Common myeloid progenitor, CD34-positive (primary cell): ENCODE measurements around the gene EPHB1.

Experiments used
- CTCF ChIA-PET: fragments of 350-600 bp; sonication (Branson Sonifier 250); formaldehyde crosslinking; loops from one replicate; lab custom pipeline; 2021; ENCODE audit warnings: antibody characterized with exemption; lab: Charles Lee
- POLR2A ChIA-PET: fragments of 350-600 bp; sonication (Branson Sonifier 250); formaldehyde crosslinking; loops from one replicate; lab custom pipeline; 2021; ENCODE audit warnings: antibody characterized with exemption; lab: Charles Lee
- DNase-seq, 3 donors: peaks; one replicate each; pipeline versions ENCODE4 v3.0.0 to v3.0.0-alpha.2; 2013
- H3K27ac ChIP-seq, 2 experiments: 1 replicate in 1 of 2; 2 replicates in 1 of 2; pipeline ENCODE4 v1.7.0; 2013; ENCODE audit warnings: inconsistent platforms in 2 of 2, low read length in 2 of 2, mild to moderate bottlenecking in 2 of 2, low read depth in 1 of 2, moderate library complexity in 1 of 2; ENCODE audit not compliant: severe bottlenecking in 2 of 2, insufficient read depth in 1 of 2, poor library complexity in 1 of 2
- H3K27me3 ChIP-seq, 5 experiments: replicated peaks in 2 of 5; 1 replicate in 3 of 5; 2 replicates in 2 of 5; pipeline versions ENCODE4 v1.6.1 to v1.7.0; 2013; ENCODE audit warnings: low read length in 4 of 5, mild to moderate bottlenecking in 2 of 5, moderate library complexity in 2 of 5, inconsistent platforms in 1 of 5; ENCODE audit not compliant: insufficient read depth in 5 of 5, control insufficient read depth in 4 of 5
- H3K36me3 ChIP-seq, 4 experiments: 1 replicate in 2 of 4; 2 replicates in 2 of 4; pipeline versions ENCODE4 v1.6.1 to v1.7.0; 2013; ENCODE audit warnings: low read length in 3 of 4, control low read depth in 1 of 4, mild to moderate bottlenecking in 1 of 4; ENCODE audit not compliant: control insufficient read depth in 4 of 4, insufficient read depth in 4 of 4
- H3K4me1 ChIP-seq, 4 experiments: 1 replicate in 3 of 4; 2 replicates in 1 of 4; pipeline versions ENCODE4 v1.6.1 to v1.7.1; 2013; ENCODE audit warnings: low read length in 3 of 4, mild to moderate bottlenecking in 3 of 4, control low read depth in 1 of 4, inconsistent platforms in 1 of 4, moderate library complexity in 1 of 4; ENCODE audit not compliant: control insufficient read depth in 4 of 4, insufficient read depth in 4 of 4; ENCODE audit errors: control extremely low read depth in 1 of 4
- H3K4me3 ChIP-seq, 7 experiments: 1 replicate in 4 of 7; 2 replicates in 3 of 7; pipeline versions ENCODE4 v1.5.1 to v1.7.0; 2013; ENCODE audit warnings: mild to moderate bottlenecking in 7 of 7, low read length in 6 of 7, moderate library complexity in 6 of 7, inconsistent platforms in 2 of 7, low read depth in 2 of 7, control low read depth in 1 of 7; ENCODE audit not compliant: insufficient read depth in 4 of 7, control insufficient read depth in 1 of 7; ENCODE audit errors: extremely low read depth in 1 of 7
- H3K9me3 ChIP-seq, 5 experiments: 1 replicate in 4 of 5; 2 replicates in 1 of 5; pipeline versions ENCODE4 v1.6.1 to v1.7.1; 2013; ENCODE audit warnings: low read length in 4 of 5, mild to moderate bottlenecking in 2 of 5, inconsistent platforms in 1 of 5, low read depth in 1 of 5, moderate library complexity in 1 of 5; ENCODE audit not compliant: control insufficient read depth in 4 of 5, insufficient read depth in 2 of 5; ENCODE audit errors: control extremely low read depth in 1 of 5
- WGBS: methylation state at CpG from one replicate; pipeline ENCODE4 v1.1.5; 2013; ENCODE audit not compliant: insufficient coverage; 5-methylcytosine and 5-hydroxymethylcytosine counted together

The EPHB1 gene

DNA sequence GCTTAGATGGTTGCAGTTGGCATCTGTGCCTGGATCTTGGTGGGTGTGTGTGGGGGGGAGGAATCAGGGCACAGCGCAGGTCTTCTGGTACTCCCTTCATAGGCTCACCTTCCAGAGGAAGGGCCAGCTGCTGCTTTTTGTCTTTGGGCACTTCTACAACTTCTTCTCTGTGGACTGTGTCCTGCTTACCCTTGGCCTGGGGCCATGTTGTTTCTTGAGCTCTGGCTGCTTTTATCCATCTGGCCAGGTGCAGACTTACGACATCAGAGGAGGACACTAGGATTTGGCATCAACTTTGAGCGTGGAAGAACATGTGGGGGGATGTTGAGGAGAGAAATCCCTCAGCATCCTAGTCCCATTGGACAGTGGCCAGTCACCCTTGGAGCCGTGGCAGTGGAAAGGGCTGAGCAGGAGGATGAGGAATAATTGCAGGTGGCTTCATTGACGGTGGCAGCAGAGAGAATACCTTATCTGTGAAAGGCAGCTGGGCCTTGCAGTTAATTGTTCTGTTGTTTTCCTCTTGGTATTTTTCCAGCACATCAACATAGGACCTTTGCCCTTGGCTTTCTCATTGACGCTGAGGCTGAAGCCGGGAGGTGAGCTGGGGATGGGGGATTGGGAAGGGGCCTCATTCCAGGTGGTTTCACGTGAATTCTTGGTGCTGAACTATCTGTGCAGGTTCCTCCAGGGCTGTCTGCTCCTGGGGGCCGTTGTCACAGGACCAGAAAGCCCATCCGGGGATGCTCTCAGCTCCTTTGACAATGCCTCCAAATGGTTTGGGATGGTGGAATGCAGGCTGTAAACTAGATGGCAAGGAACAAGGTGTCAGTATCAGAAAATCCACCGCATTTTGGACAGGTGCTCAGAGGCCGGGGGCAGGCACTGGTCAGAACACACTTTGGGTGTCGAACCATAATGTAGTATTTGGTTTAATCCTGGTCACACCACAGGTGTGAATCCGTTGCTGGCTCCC lies 9.7 kb downstream of the EPHB1 start:
- Histone ChIP-seq H3K9me3 (no peaks in the 10 kb centered on the region), H3K4me1 (no peaks in the 10 kb centered on the region), H3K4me3 (no peak overlapping the region), H3K27ac (no peak overlapping the region), H3K36me3 (no peaks in the 10 kb centered on the region), H3K27me3 (peaks cover under 1 to 10% (median 3%) of the 10 kb centered on the region in 5 experiments)
- ChIA-PET CTCF (interaction anchor here (1.0 to 1.3 kb wide), 2 partner anchors 10 to 699 kb away, joined by 3 read pairs; partner anchors contain the start of gene EPHB1), POLR2A (no interaction called here)
- DNase-seq, result no peak
- WGBS, result 92% methylated on average over 12 of the region's 14 CpGs

GRCh38 chr3:134807189-134807588 lies 12.1 kb downstream of the EPHB1 start:
- CTCF ChIA-PET, result interaction anchor here (1.2 to 1.3 kb wide), 2 partner anchors 9 to 11 kb away, joined by 3 to 4 read pairs; no protein-coding TSS in a partner anchor
- no peak for DNase-seq
- no peaks in the 10 kb centered on the region for H3K9me3 ChIP-seq
- peaks cover 0 to 3% (median 2%) of the 10 kb centered on the region in 5 experiments for H3K27me3 ChIP-seq
- 85% methylated on average over 5 of the region's 6 CpGs for WGBS
- no peak overlapping the region for H3K27ac ChIP-seq
- POLR2A ChIA-PET, result interaction anchor here (0.6 kb wide), 1 partner anchor 1927 kb away, joined by 3 read pairs; no protein-coding TSS in a partner anchor
- no peaks in the 10 kb centered on the region for H3K36me3 ChIP-seq
- no peak overlapping the region for H3K4me3 ChIP-seq
- H3K4me1 ChIP-seq, result no peaks in the 10 kb centered on the region

GRCh38 chr3:134808835-134809234 lies 13.8 kb downstream of the EPHB1 start:
- POLR2A ChIA-PET, result interaction anchor here (0.6 kb wide), 1 partner anchor 775 kb away, joined by 3 read pairs; no protein-coding TSS in a partner anchor
- no peak overlapping the region for H3K27ac ChIP-seq

DNA sequence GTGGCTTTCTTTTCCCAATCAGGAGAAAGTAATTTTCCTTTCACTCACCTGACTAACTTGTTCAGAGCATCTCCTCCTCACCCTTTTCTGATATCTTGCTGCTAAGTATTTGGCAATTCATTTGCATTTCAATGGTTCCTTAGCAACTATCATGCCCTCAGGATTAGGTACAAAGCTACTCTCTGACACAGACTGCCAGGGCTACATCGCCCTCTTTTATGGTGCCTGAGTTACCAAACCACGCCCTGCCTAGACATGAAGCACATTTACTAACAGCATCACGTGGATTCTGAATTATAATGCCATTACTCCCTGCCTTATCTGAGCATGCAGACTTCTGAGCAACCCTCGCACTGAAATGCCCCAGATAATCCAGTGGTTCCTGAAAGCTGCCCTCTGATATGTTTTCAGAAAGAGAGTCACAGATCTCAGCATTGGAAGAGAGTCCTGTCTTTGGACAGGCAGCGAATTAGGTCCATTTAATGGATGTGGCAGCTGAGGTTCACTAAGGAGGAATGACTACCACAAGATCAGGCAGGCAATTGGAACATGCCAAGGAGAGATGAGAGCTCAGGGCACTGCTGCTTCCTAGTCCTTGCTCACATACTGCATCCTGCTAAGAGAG lies 14.5 kb downstream of the EPHB1 start:
- DNase-seq, result peak in 2 of 3 donors; percentile 21 to 47
- H3K36me3 ChIP-seq, result no peaks in the 10 kb centered on the region
- CTCF ChIA-PET, result no interaction called here
- POLR2A ChIA-PET, result no interaction called here
- H3K27me3 ChIP-seq, result peaks cover 0 to 4% (median 0%) of the 10 kb centered on the region in 5 experiments
- no peak overlapping the region for H3K4me3 ChIP-seq
- H3K9me3 ChIP-seq, result no peaks in the 10 kb centered on the region
- H3K4me1 ChIP-seq, result no peaks in the 10 kb centered on the region
- WGBS, result 77% methylated on average over 5 of the region's 5 CpGs
- no peak overlapping the region for H3K27ac ChIP-seq

More at GRCh38 chr3:134808835-134809234, 13.8 kb downstream of the EPHB1 start:
- DNase-seq, result no peak
- Histone ChIP-seq H3K4me1 (no peaks in the 10 kb centered on the region), H3K27me3 (peaks cover 0 to 3% (median 0%) of the 10 kb centered on the region in 5 experiments), H3K36me3 (no peaks in the 10 kb centered on the region), H3K9me3 (no peaks in the 10 kb centered on the region), H3K4me3 (no peak overlapping the region)
- 100% methylated on average over 1 of the region's 1 CpG for WGBS
- CTCF ChIA-PET, result no interaction called here

DNA sequence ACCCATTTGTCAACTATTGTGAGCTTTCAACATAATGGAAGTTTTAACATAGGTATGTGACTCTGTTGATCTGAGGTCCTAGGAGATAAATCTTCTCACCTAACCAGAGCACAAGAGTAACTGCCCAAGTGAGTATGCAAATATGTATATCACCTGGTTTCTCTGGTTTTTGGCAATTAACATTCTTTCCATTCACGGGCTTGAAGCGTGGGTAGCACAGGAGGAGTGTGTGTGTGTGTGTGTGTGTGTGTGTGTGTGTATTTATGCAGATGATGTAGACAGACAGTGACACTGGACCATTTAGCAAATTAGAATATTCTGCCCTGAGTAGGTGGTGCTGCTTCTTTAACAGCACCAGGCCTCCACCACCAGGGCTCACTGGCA lies 15.0 kb downstream of the EPHB1 start:
- Histone ChIP-seq H3K27ac (no peak overlapping the region), H3K9me3 (no peaks in the 10 kb centered on the region), H3K4me1 (no peaks in the 10 kb centered on the region), H3K27me3 (peaks cover 0 to 5% (median 0%) of the 10 kb centered on the region in 5 experiments), H3K4me3 (no peak overlapping the region), H3K36me3 (no peaks in the 10 kb centered on the region)
- POLR2A ChIA-PET, result no interaction called here
- no peak for DNase-seq
- CTCF ChIA-PET, result no interaction called here
- WGBS, result no CpG with 5 or more reads among the region's 2 CpGs

DNA sequence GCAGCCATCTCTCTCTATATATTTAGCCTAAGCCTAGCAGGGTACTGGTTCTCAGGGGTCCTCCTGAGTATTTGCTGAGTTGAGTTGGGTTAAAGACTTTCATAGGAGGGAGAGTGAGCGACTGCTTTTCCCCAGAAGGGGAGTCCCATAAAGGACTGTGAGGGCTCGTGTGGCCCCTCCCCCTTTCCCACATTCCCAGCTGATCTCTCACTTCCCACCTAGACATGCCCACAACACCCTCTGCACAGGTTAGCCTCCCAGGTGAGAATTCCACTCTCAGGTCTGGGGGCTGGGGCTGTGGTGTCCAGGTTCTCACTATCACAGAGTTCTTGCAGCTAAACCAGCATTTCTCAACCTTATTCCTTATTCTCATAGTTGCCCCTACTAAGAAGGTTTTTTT lies 15.8 kb downstream of the EPHB1 start:
- no peak overlapping the region for H3K4me3 ChIP-seq
- no peaks in the 10 kb centered on the region for H3K9me3 ChIP-seq
- WGBS, result 100% methylated on average over 1 of the region's 2 CpGs
- peaks cover 0 to 3% (median 0%) of the 10 kb centered on the region in 5 experiments for H3K27me3 ChIP-seq
- H3K36me3 ChIP-seq, result no peaks in the 10 kb centered on the region
- DNase-seq, result no peak
- no peaks in the 10 kb centered on the region for H3K4me1 ChIP-seq
- ChIA-PET POLR2A (no interaction called here), CTCF (no interaction called here)
- no peak overlapping the region for H3K27ac ChIP-seq
